Measurements from ENCODE around the gene GEMIN8. TPM values are rescaled to one million over a fixed set of nuclear protein-coding genes. Genes with fewer than 3 reads are reported as not detected.

The GEMIN8 gene
- total RNA-seq, 1 experiment from 2014 or later = 11.3 TPM

- TF ChIP-seq ZBTB33 (IDR thresholded peaks at IDR 0.05; ENCODE audit: extremely low read depth, insufficient replicate concordance, low read length) (no peak), SP1 (IDR thresholded peaks at IDR 0.05; ENCODE audit: low read depth) (no peak), POLR2AphosphoS5 (IDR thresholded peaks at IDR 0.05; ENCODE audit: low read depth, low read length) (no peak), JUND (IDR thresholded peaks at IDR 0.05) (no peak), EZH2phosphoT487 (IDR thresholded peaks at IDR 0.05; ENCODE audit: borderline replicate concordance) (no peak)
Observed at GRCh38 chrX:13965531-13965930, 64.2 kb downstream of the GEMIN8 start (continued).

GRCh38 chrX:13956998-13957397 lies 72.7 kb downstream of the GEMIN8 start:
- H4K20me1 ChIP-seq (ENCODE audit: insufficient read depth) = no peaks in the 10 kb centered on the region
- RAD21 ChIA-PET (ENCODE audit: low non-redundant PET in 1 of 2, low total read pairs in 2 of 2, uncharacterized antibody in 2 of 2, unreplicated experiment in 2 of 2) = no interaction called here
- H3K4me1 ChIP-seq (ENCODE audit: control insufficient read depth in 1 of 2, insufficient read depth in 2 of 2, low read length in 2 of 2) = no peaks in the 10 kb centered on the region
- intact Hi-C loops (cut with micrococcal nuclease) = no loop called here
- H3K9me2 ChIP-seq (ENCODE audit: insufficient read depth) = no peaks in the 10 kb centered on the region
- 0 out of 2 replicates have a peak, but pooled peaks cover under 1% of the 10 kb centered on the region for H3K27me3 ChIP-seq (ENCODE audit: insufficient read depth, low read length)
- no peak overlapping the region for H2AFZ ChIP-seq (ENCODE audit: low read depth, low read length, poor library complexity, severe bottlenecking)
- CTCF ChIA-PET = no interaction called here
- no peak overlapping the region for H3K4me2 ChIP-seq (ENCODE audit: low read length)
- no peaks in the 10 kb centered on the region for H3K79me2 ChIP-seq (ENCODE audit: insufficient read depth, low read length)
- H3K9me3 ChIP-seq (ENCODE audit: control insufficient read depth in 1 of 2, insufficient read depth in 1 of 2, low read depth in 1 of 2, low read length in 2 of 2) = no peaks in the 10 kb centered on the region
- no peaks in the 10 kb centered on the region for H3K36me3 ChIP-seq (ENCODE audit: control insufficient read depth in 1 of 2, insufficient read depth in 2 of 2, low read length in 2 of 2)
- POLR2A ChIA-PET = no interaction called here
- H3K9ac ChIP-seq (ENCODE audit: low read length) = no peak overlapping the region
- H3K4me3 ChIP-seq (replicated peaks in 1 of 2; ENCODE audit: low read depth in 1 of 2, low read length in 2 of 2) = no peak overlapping the region
- BruUV-seq (replicated peaks) = no TSS peak
- TF ChIP-seq CTCF (IDR thresholded peaks at IDR 0.05 in 2 of 3, conservative IDR thresholded peaks at IDR 0.05 in 1 of 3; ENCODE audit: borderline replicate concordance in 1 of 3, insufficient read depth in 1 of 3, low read depth in 2 of 3, low read length in 2 of 3) = no peak
- TF ChIP-seq ATF3 (IDR thresholded peaks at IDR 0.05) = no peak
- no peak for TF ChIP-seq POLR2AphosphoS5 (IDR thresholded peaks at IDR 0.05; ENCODE audit: low read depth, low read length)
- TF ChIP-seq TCF7L2 (IDR thresholded peaks at IDR 0.05; ENCODE audit: borderline replicate concordance, extremely low read depth, insufficient read depth, insufficient read length) = no peak
- no peak for TF ChIP-seq SP1 (IDR thresholded peaks at IDR 0.05; ENCODE audit: low read depth)
- TF ChIP-seq EZH2 (IDR thresholded peaks at IDR 0.05) = no peak
- TF ChIP-seq JUND (IDR thresholded peaks at IDR 0.05) = no peak
- TF ChIP-seq CBX3 (IDR thresholded peaks at IDR 0.05; ENCODE audit: low read depth) = no peak
- ATAC-seq = no peak
- no peak overlapping the region for H3K27ac ChIP-seq (ENCODE audit: low read depth, low read length)
- DNase-seq (ENCODE audit: low read depth, low spot score) = no peak

Other genes starting within 250 kb of the GEMIN8 start
- gene GPM6B, start 212.8 kb downstream of the GEMIN8 start, total RNA-seq (2021; ENCODE audit: unreplicated experiment) = 0.07 TPM

Data from HCT116 (cell line).